ENCODE results near the gene SHLD3.

DNA sequence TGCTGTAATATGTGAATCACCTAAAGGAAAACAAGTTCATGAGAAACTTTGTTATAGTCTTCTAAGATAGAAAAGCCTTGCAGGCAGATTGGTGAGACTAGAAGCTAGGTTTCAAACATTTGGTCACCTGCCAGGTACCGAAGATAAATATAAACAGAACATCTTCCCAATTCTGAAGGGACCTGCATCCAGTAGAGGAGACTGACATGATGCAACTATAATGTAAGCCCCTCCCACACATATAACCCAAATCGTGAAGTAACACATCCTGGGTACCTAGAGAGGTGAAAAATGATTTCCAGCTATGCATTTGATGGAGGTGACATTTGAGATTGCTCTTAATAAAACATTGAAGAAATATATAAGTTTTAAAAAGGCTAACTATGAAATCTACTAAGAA is 29.9 kb downstream of the SHLD3 start:
- TF ChIP-seq, protein P1, sequence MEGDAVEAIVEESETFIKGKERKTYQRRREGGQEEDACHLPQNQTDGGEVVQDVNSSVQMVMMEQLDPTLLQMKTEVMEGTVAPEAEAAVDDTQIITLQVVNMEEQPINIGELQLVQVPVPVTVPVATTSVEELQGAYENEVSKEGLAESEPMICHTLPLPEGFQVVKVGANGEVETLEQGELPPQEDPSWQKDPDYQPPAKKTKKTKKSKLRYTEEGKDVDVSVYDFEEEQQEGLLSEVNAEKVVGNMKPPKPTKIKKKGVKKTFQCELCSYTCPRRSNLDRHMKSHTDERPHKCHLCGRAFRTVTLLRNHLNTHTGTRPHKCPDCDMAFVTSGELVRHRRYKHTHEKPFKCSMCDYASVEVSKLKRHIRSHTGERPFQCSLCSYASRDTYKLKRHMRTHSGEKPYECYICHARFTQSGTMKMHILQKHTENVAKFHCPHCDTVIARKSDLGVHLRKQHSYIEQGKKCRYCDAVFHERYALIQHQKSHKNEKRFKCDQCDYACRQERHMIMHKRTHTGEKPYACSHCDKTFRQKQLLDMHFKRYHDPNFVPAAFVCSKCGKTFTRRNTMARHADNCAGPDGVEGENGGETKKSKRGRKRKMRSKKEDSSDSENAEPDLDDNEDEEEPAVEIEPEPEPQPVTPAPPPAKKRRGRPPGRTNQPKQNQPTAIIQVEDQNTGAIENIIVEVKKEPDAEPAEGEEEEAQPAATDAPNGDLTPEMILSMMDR (IDR thresholded peaks at IDR 0.05), result no peak
- no peak for TF ChIP-seq POLR2A (IDR thresholded peaks at IDR 0.05)
- no peak for TF ChIP-seq EP300 (IDR thresholded peaks at IDR 0.05)
